Endothelial cell of umbilical vein (primary cell): Measurements from ENCODE around the gene EMD. TPM values are rescaled to one million over a fixed set of nuclear protein-coding genes. Genes with fewer than 3 reads are reported as not detected.

Source experiments
- BruUV-seq: library from RNA; stranded (reverse); fragments of 400-500 nt; replicated peaks from 2 replicates; lab custom pipeline; 2021; lab: Mats Ljungman, UMichigan
- CTCF ChIA-PET: fragments of 300-600, 350-600 bp; sonication (Branson Sonifier 250); formaldehyde crosslinking; loops from one replicate; lab custom pipeline; 2021; ENCODE audit warnings: antibody characterized with exemption, inconsistent platforms; lab: Charles Lee
- POLR2A ChIA-PET: fragments of 300-600, 350-600 bp; sonication (Branson Sonifier 250); formaldehyde crosslinking; loops from one replicate; lab custom pipeline; 2021; ENCODE audit warnings: antibody characterized with exemption, inconsistent platforms; lab: Charles Lee
- DNase-seq: peaks from one replicate; pipeline ENCODE4 v3.0.0-alpha.2; 2011; ENCODE audit warnings: low read depth, low spot score
- FAIRE-seq: peaks from 2 replicates; lab custom pipeline; 2011; peaks lifted over from hg19 to GRCh38; lab: Jason Lieb, UNC
- H2AFZ ChIP-seq: 2 replicates; pipeline ENCODE4 v1.6.0; 2012; ENCODE audit warnings: low read depth, low read length, control low read depth, inconsistent platforms
- H3K27ac ChIP-seq: 2 replicates; pipeline ENCODE4 v1.5.1; 2011; ENCODE audit warnings: low read depth, mild to moderate bottlenecking, control low read depth, low read length, moderate library complexity; ENCODE audit not compliant: insufficient read depth
- H3K27me3 ChIP-seq, 2 experiments: 2 replicates each; pipeline versions ENCODE4 v1.6.0 to v1.6.1; 2011; ENCODE audit warnings: low read length in 2 of 2, mixed read lengths in 1 of 2; ENCODE audit not compliant: control insufficient read depth in 2 of 2, insufficient read depth in 2 of 2
- H3K36me3 ChIP-seq, 2 experiments: 2 replicates in 1 of 2; 3 replicates in 1 of 2; pipeline ENCODE4 v1.5.1; 2011; ENCODE audit warnings: low read length in 2 of 2, mild to moderate bottlenecking in 1 of 2, moderate library complexity in 1 of 2; ENCODE audit not compliant: control insufficient read depth in 2 of 2, insufficient read depth in 2 of 2; ENCODE audit errors: extremely low read depth in 1 of 2
- H3K4me1 ChIP-seq: 3 replicates; pipeline ENCODE4 v1.5.1; 2011; ENCODE audit warnings: mild to moderate bottlenecking, low read length; ENCODE audit not compliant: control insufficient read depth, insufficient read depth; ENCODE audit errors: extremely low read depth
- H3K4me2 ChIP-seq: 2 replicates; pipeline ENCODE4 v1.6.1; 2011; ENCODE audit warnings: low read length, control low read depth, mixed read lengths; ENCODE audit not compliant: insufficient read depth
- H3K4me3 ChIP-seq, 3 experiments: fragments of 200-600 bp in 1 of 3; sonication (generic), shearing (Covaris generic) in 1 of 3; replicated peaks in 1 of 3; 2 replicates each; pipeline ENCODE4 v1.5.1; 2011 to 2016; ENCODE audit warnings: control low read depth in 3 of 3, low read length in 3 of 3, mild to moderate bottlenecking in 2 of 3, inconsistent platforms in 1 of 3, low read depth in 1 of 3, moderate library complexity in 1 of 3; ENCODE audit not compliant: insufficient read depth in 1 of 3
- H3K79me2 ChIP-seq: 2 replicates; pipeline ENCODE4 v1.6.0; 2012; ENCODE audit warnings: low read length, inconsistent platforms; ENCODE audit not compliant: control insufficient read depth, insufficient read depth
- H3K9ac ChIP-seq: replicated peaks from 2 replicates; pipeline ENCODE3; 2011; ENCODE audit warnings: low read length, control low read depth; ENCODE audit not compliant: insufficient read depth; ENCODE audit errors: extremely low read depth
- H3K9me1 ChIP-seq: replicated peaks from 3 replicates; pipeline ENCODE4 v1.6.0; 2011; ENCODE audit warnings: mild to moderate bottlenecking, low read length; ENCODE audit not compliant: control insufficient read depth, insufficient read depth; ENCODE audit errors: extremely low read depth
- H3K9me3 ChIP-seq: replicated peaks from 2 replicates; pipeline ENCODE4 v1.5.1; 2012; ENCODE audit warnings: low read length, inconsistent platforms; ENCODE audit not compliant: control insufficient read depth, insufficient read depth
- H4K20me1 ChIP-seq: replicated peaks from 2 replicates; pipeline ENCODE3; 2011; ENCODE audit warnings: mild to moderate bottlenecking, low read length; ENCODE audit not compliant: control insufficient read depth, insufficient read depth; ENCODE audit errors: extremely low read depth
- CTCF ChIP-seq, 2 donors: IDR thresholded peaks; 1 replicate in 1 of 2; 2 replicates in 1 of 2; pipeline ENCODE4 v1.5.1; 2011; ENCODE audit warnings: low read length in 2 of 2, mild to moderate bottlenecking in 2 of 2, moderate library complexity in 2 of 2, control low read depth in 1 of 2, inconsistent platforms in 1 of 2, low read depth in 1 of 2; ENCODE audit not compliant: insufficient read depth in 1 of 2; ENCODE audit errors: extremely low read depth in 1 of 2
- FOS ChIP-seq: IDR thresholded peaks from 2 replicates; pipeline ENCODE4 v1.6.1; 2011; ENCODE audit warnings: mild to moderate bottlenecking, low read length, moderate library complexity, borderline replicate concordance; ENCODE audit not compliant: insufficient read depth
- GATA2 ChIP-seq: IDR thresholded peaks from 2 replicates; pipeline ENCODE4 v1.7.0; 2011; ENCODE audit warnings: low read depth, mild to moderate bottlenecking, moderate library complexity, mixed read lengths, low read length; ENCODE audit not compliant: insufficient read length, insufficient read depth
- POLR2A ChIP-seq: IDR thresholded peaks from 2 replicates; pipeline ENCODE4 v1.6.1; 2012; ENCODE audit warnings: low read depth, mild to moderate bottlenecking, control low read depth, low read length
- dilution Hi-C: fragments of 300-500 bp; cut with MboI; formaldehyde crosslinking; loops from one replicate; pipeline ENCODE4 v1.15.0; 2019; ENCODE audit warnings: low sequenced_read_pairs; ENCODE audit not compliant: extremely low pct_ligation_motif_present
- intact Hi-C: fragments of 100-400 bp; cut with micrococcal nuclease; formaldehyde crosslinking; loops from one replicate; pipeline ENCODE4 v1.10.0; 2022
- polyA plus RNA-seq, 4 experiments: library from polyadenylated mRNA; depleted of rRNA in 3 of 4; stranded (reverse) in 3 of 4; unstranded in 1 of 4; fragments of >200 nt; gene quantifications; 2 replicates each; pipeline versions ENCODE4 v1.2.1 to v1.2.3, GENCODE V29; 2011 to 2012; ENCODE audit warnings: missing spikeins in 1 of 4
- total RNA-seq: library from RNA; stranded (reverse); gene quantifications from 2 replicates; pipeline ENCODE4 v1.2.3, GENCODE V29; 2021

The EMD gene
- total and polyA plus RNA-seq, 2 donors (not counting 3 experiments of a cell fraction or from before 2014, with no cell fraction given), result 50.6 to 76.8 TPM

- DNase-seq, result no peak
- no peaks in the 10 kb centered on the region for H3K9me3 ChIP-seq
- no peak overlapping the region for H3K9ac ChIP-seq
- ChIA-PET POLR2A (no interaction called here), CTCF (no interaction called here)
- H3K4me1 ChIP-seq, result peaks cover 14% of the 10 kb centered on the region
- no peaks in the 10 kb centered on the region for H4K20me1 ChIP-seq
- no TSS peak for BruUV-seq
- no peak overlapping the region for H3K4me2 ChIP-seq
- H3K79me2 ChIP-seq, result peaks cover 25% of the 10 kb centered on the region
- no peak overlapping the region for H3K27ac ChIP-seq
- no peak for FAIRE-seq
- intact Hi-C loops (no loop called here), dilution Hi-C loops (no loop called here)
- H2AFZ ChIP-seq, result no peak overlapping the region
- TF ChIP-seq FOS (no peak), POLR2A (no peak)
- no peaks in the 10 kb centered on the region for H3K27me3 ChIP-seq
- H3K36me3 ChIP-seq, result peaks cover 15 to 18% of the 10 kb centered on the region in 2 experiments
- H3K4me3 ChIP-seq, result no peak overlapping the region
- no peaks in the 10 kb centered on the region for H3K9me1 ChIP-seq
Measured at GRCh38 chrX:154403858-154404257, 24.8 kb downstream of the EMD start.

GRCh38 chrX:154404625-154405192 lies 25.6 kb downstream of the EMD start:
- Histone ChIP-seq H3K9me3 (no peaks in the 10 kb centered on the region), H3K36me3 (peaks cover 9 to 11% of the 10 kb centered on the region in 2 experiments), H3K4me1 (peaks cover 18% of the 10 kb centered on the region), H3K4me3 (no peak overlapping the region), H2AFZ (no peak overlapping the region), H3K4me2 (no peak overlapping the region), H3K9ac (no peak overlapping the region), H3K27ac (no peak overlapping the region), H4K20me1 (no peaks in the 10 kb centered on the region), H3K9me1 (no peaks in the 10 kb centered on the region), H3K27me3 (no peaks in the 10 kb centered on the region), H3K79me2 (peaks cover 19% of the 10 kb centered on the region)
- ChIA-PET CTCF (no interaction called here), POLR2A (no interaction called here)
- dilution Hi-C loops (no loop called here), intact Hi-C loops (loop anchor here (5.0 kb wide), 3 partner anchors 32 to 123 kb away; partner anchors contain the start of genes FAM50A and FLNA)
- no peak for TF ChIP-seq GATA2
- TF ChIP-seq CTCF (IDR thresholded peaks at IDR 0.05; ENCODE audit: extremely low read depth in 1 of 2, insufficient read depth in 1 of 2, low read depth in 1 of 2, low read length in 2 of 2), result no peak
- DNase-seq (no peak), FAIRE-seq (no peak)
- no TSS peak for BruUV-seq
